Measurements from ENCODE around the gene TARS3. TPM values are rescaled to one million over a fixed set of nuclear protein-coding genes. Genes with fewer than 3 reads are reported as not detected.
"Not testable (repeated sequence)": the region's sequence is repeated elsewhere in the genome, so short reads cannot be mapped to it uniquely, and the experiment has no call there.

TARS3 gene
- total RNA-seq, 4 donors from 2014 or later: 33.9 to 43.7 (median 36.4) TPM

DNA sequence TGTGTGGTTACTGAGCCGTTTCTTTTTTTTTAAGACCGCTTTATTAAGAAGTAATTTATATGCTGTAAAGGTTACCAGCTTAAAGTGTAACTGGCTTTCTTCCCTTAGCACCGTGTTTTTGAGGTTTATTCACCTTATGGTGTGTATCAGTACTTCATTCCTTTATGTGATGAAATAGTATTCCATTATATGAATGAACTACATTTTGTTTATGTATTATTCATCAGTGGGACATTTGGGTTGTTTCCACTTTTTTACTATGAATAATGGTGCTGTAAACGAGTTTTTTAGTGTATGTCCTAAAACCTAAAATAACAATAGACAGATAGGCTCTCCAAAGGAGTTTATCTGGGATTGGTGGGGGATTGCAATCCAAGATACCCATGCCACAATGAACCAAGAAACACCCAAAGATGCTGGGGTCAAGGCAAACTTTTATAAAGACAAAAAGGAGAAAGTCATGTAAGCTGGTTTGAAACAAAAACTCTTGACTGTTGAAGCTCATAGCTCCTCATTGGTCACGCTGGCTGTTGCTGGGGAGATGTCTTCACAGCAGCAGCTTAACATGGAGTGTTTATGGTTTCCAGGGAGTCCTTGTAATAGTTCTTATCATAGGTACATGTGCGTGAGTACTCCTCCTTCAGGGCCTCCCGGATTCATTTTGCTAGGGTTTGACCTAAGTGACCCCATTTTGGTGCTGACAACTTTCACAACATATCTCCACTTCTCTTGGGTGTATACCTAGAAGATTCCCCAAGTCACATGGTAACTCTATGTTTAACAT lies 88.1 kb downstream of the TARS3 start:
- Histone ChIP-seq H3K27me3 (no peaks in the 10 kb centered on the region), H3K4me1 (peaks cover 0 to 8% (median 3%) of the 10 kb centered on the region in 4 donors), H3K4me3 (no peak overlapping the region), H3K27ac (no peak overlapping the region), H3K36me3 (peaks cover 0 to 35% (median 0%) of the 10 kb centered on the region in 3 donors), H3K9me3 (no peaks in the 10 kb centered on the region)
- TF ChIP-seq POLR2A (IDR thresholded peaks at IDR 0.05) (no peak), EP300 (IDR thresholded peaks at IDR 0.05) (no peak)
- TF ChIP-seq, protein P1, sequence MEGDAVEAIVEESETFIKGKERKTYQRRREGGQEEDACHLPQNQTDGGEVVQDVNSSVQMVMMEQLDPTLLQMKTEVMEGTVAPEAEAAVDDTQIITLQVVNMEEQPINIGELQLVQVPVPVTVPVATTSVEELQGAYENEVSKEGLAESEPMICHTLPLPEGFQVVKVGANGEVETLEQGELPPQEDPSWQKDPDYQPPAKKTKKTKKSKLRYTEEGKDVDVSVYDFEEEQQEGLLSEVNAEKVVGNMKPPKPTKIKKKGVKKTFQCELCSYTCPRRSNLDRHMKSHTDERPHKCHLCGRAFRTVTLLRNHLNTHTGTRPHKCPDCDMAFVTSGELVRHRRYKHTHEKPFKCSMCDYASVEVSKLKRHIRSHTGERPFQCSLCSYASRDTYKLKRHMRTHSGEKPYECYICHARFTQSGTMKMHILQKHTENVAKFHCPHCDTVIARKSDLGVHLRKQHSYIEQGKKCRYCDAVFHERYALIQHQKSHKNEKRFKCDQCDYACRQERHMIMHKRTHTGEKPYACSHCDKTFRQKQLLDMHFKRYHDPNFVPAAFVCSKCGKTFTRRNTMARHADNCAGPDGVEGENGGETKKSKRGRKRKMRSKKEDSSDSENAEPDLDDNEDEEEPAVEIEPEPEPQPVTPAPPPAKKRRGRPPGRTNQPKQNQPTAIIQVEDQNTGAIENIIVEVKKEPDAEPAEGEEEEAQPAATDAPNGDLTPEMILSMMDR (IDR thresholded peaks at IDR 0.05): no peak
- no peak for DNase-seq (ENCODE audit: low spot score in 2 of 2)
- WGBS, 2 donors: 75 to 79% methylated on average over 7 of the region's 7 CpGs

DNA sequence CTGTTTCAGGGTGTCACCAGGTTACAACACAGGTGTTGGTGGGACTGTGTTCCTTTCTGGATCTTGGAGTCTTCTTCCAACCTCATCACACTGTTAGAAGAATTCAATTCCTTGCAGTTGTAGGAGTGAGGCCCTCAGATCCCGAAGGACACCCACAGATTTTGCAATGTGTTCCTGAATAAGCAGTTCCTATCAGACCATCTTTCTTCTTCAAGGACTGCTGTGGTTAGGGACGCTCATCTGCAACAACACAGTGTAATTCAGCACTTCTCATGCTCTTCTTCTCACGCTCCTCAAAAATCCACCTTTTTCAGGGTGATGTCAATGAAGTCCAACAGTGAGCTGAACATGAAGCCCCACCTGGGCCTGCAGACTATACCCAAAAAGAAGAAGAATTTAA lies 90.9 kb downstream of the TARS3 start:
- Histone ChIP-seq H3K9me3 (no peaks in the 10 kb centered on the region), H3K27ac (no peak overlapping the region), H3K36me3 (peaks cover 0 to 13% (median 0%) of the 10 kb centered on the region in 3 donors), H3K4me1 (no peaks in the 10 kb centered on the region), H3K4me3 (no peak overlapping the region), H3K27me3 (no peaks in the 10 kb centered on the region)
- WGBS, 2 donors: 77 to 84% methylated on average over 3 of the region's 3 CpGs
- DNase-seq (ENCODE audit: low spot score in 2 of 2): no peak
- TF ChIP-seq, protein P1 (IDR thresholded peaks at IDR 0.05): no peak
- TF ChIP-seq EP300 (IDR thresholded peaks at IDR 0.05) (no peak), POLR2A (IDR thresholded peaks at IDR 0.05) (no peak)

DNA sequence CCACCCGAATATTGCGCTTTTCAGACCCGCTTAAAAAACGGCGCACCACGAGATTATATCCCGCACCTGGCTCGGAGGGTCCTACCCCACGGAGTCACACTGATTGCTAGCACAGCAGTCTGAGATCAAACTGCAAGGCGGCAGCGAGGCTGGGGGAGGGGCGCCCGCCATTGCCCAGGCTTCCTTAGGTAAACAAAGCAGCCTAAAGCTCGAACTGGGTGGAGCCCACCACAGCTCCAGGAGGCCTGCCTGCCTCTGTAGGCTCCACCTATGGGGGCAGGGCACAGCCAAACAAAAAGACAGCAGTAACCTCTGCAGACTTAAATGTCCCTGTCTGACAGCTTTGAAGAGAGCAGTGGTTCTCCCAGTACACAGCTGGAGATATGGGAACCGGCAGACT lies 97.5 kb downstream of the TARS3 start:
- H3K4me1 ChIP-seq; DNase-seq (ENCODE audit: low spot score in 2 of 2); H3K27me3 ChIP-seq; H3K4me3 ChIP-seq; H3K27ac ChIP-seq: not testable (repeated sequence)
- 86 to 90% methylated on average over 11 to 13 of the region's 15 CpGs for WGBS, 2 donors
- peaks cover 0 to 12% (median 0%) of the 10 kb centered on the region in 4 donors for H3K9me3 ChIP-seq
- H3K36me3 ChIP-seq: peaks cover 0 to 36% (median 0%) of the 10 kb centered on the region in 3 donors

DNA sequence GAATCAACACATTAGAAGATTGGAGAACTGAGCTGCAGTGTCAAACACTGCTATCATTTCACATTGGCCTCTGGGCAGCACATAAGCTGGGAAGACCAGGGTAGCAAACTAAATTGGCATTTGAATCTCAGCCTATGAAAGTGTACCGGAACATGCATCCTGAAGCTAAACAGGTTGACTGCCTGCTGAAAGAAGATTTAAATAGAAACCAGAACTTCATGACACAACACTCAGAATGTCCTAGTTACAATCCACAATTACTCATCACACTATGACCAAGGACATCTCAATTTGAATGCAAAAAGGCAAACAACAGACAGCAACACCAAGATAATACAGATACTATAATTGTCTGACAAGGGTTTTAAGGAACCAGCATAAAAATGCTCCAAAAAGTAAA lies 98.3 kb downstream of the TARS3 start:
- WGBS, 2 donors: 94% methylated on average over 1 of the region's 1 CpG
- no peak overlapping the region for H3K4me3 ChIP-seq
- H3K9me3 ChIP-seq: peaks cover 0 to 12% (median 0%) of the 10 kb centered on the region in 4 donors

DNA sequence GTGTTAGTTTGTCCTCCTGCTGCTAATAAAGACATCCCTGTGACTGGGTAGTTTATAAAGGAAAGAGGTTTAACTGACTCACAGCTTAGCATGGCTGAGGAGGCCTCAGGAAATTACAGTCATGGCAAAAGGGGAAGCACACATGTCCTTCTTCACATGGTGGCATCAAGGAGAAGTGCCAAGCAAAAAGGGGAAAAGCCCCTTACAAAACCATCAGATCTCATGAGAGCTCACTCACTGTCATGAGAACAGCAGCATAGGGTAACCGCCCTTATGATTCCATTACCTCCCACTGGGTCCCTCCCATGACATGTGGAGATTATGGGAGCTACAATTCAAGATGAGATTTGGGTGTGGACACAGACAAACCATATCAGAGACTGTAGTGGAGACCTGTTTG lies 99.1 kb downstream of the TARS3 start:
- Histone ChIP-seq H3K36me3 (peaks cover 0 to 46% (median 0%) of the 10 kb centered on the region in 3 donors), H3K27ac (no peak overlapping the region), H3K4me3 (no peak overlapping the region), H3K4me1 (no peaks in the 10 kb centered on the region), H3K27me3 (no peaks in the 10 kb centered on the region), H3K9me3 (peaks cover 0 to 12% (median 0%) of the 10 kb centered on the region in 4 donors)
- TF ChIP-seq POLR2A (IDR thresholded peaks at IDR 0.05): no peak
- TF ChIP-seq, protein P1 (IDR thresholded peaks at IDR 0.05): no peak
- TF ChIP-seq EP300 (IDR thresholded peaks at IDR 0.05): no peak
- WGBS, 2 donors: 75 to 100% methylated on average over 1 of the region's 1 CpG
- no peak for DNase-seq (ENCODE audit: low spot score in 2 of 2)

More for the DNA sequence above, 98.3 kb downstream of the TARS3 start:
- no peak overlapping the region for H3K27ac ChIP-seq
- DNase-seq (ENCODE audit: low spot score in 2 of 2): no peak
- no peaks in the 10 kb centered on the region for H3K27me3 ChIP-seq
- no peaks in the 10 kb centered on the region for H3K4me1 ChIP-seq
- TF ChIP-seq POLR2A (IDR thresholded peaks at IDR 0.05): no peak
- TF ChIP-seq, protein P1 (IDR thresholded peaks at IDR 0.05): no peak
- TF ChIP-seq EP300 (IDR thresholded peaks at IDR 0.05): no peak
- peaks cover 0 to 38% (median 0%) of the 10 kb centered on the region in 3 donors for H3K36me3 ChIP-seq
